A673 (cell line): ENCODE results near the gene EDAR. TPM values are rescaled to one million over a fixed set of nuclear protein-coding genes. Genes with fewer than 3 reads are reported as not detected.

ENCODE experiments used
- BruUV-seq: library from RNA; stranded (reverse); fragments of 400-500 nt; replicated peaks from 2 replicates; lab custom pipeline; 2021; lab: Mats Ljungman, UMichigan
- CTCF ChIA-PET: fragments of 300-600 bp; sonication (Branson Sonifier 250); formaldehyde crosslinking; loops from one replicate; lab custom pipeline; 2022; ENCODE audit warnings: antibody characterized with exemption; lab: Charles Lee
- POLR2A ChIA-PET: fragments of 300-600 bp; sonication (Branson Sonifier 250); formaldehyde crosslinking; loops from one replicate; lab custom pipeline; 2022; ENCODE audit warnings: antibody characterized with exemption; ENCODE audit not compliant: low non-redundant PET; lab: Charles Lee
- DNase-seq: peaks from one replicate; pipeline ENCODE4 v3.0.0-alpha.2; 2015; ENCODE audit warnings: low spot score
- H3K27ac ChIP-seq: fragments of 200-600 bp; sonication (generic); 2 replicates; pipeline ENCODE4 v1.5.1; 2016; ENCODE audit warnings: mixed run types, low read depth, mild to moderate bottlenecking, mixed read lengths, antibody characterized with exemption, low read length; ENCODE audit not compliant: poor library complexity, severe bottlenecking
- H3K27me3 ChIP-seq: fragments of 200-600 bp; sonication (generic); replicated peaks from 2 replicates; pipeline ENCODE4 v1.6.1; 2017; ENCODE audit warnings: mixed run types, low read depth, mild to moderate bottlenecking, mixed read lengths, antibody characterized with exemption, low read length; ENCODE audit not compliant: insufficient read depth, poor library complexity
- H3K36me3 ChIP-seq: fragments of 200-600 bp; sonication (generic); 2 replicates; pipeline ENCODE4 v1.6.1; 2016; ENCODE audit warnings: mixed run types, mild to moderate bottlenecking, mixed read lengths, antibody characterized with exemption, low read length; ENCODE audit not compliant: insufficient read depth, poor library complexity, severe bottlenecking
- H3K4me1 ChIP-seq: fragments of 200-600 bp; sonication (generic); 2 replicates; pipeline ENCODE4 v1.6.1; 2017; ENCODE audit warnings: mixed run types, mild to moderate bottlenecking, mixed read lengths, antibody characterized with exemption, low read length; ENCODE audit not compliant: insufficient read depth, poor library complexity, severe bottlenecking
- H3K4me3 ChIP-seq: fragments of 200-600 bp; sonication (generic); 2 replicates; pipeline ENCODE4 v1.5.1; 2016; ENCODE audit warnings: low read depth, mixed run types, mild to moderate bottlenecking, mixed read lengths, low read length; ENCODE audit not compliant: poor library complexity, severe bottlenecking
- H3K9me3 ChIP-seq: fragments of 200-600 bp; sonication (generic); 2 replicates; pipeline ENCODE4 v1.6.1; 2016; ENCODE audit warnings: mixed run types, low read depth, mild to moderate bottlenecking, mixed read lengths, antibody characterized with exemption, low read length; ENCODE audit not compliant: poor library complexity, severe bottlenecking
- CTCF ChIP-seq: fragments of 300-800, 200-600 bp; sonication (generic); conservative IDR thresholded peaks from 2 replicates; pipeline ENCODE4 v1.5.1; 2017; ENCODE audit warnings: low read depth, mild to moderate bottlenecking, antibody characterized with exemption, low read length, moderate library complexity, mixed read lengths
- EZH2 ChIP-seq: fragments of 200-600 bp; sonication (generic); IDR thresholded peaks from 2 replicates; pipeline ENCODE4 v1.6.1; 2017; ENCODE audit warnings: borderline replicate concordance, low read depth, mild to moderate bottlenecking, mixed read lengths, antibody characterized with exemption, low read length; ENCODE audit not compliant: poor library complexity, severe bottlenecking
- intact Hi-C: fragments of 100-400 bp; cut with micrococcal nuclease; formaldehyde crosslinking; loops from one replicate; pipeline ENCODE4 v1.10.0; 2022; ENCODE audit not compliant: unreplicated experiment
- total RNA-seq: library from RNA; stranded (reverse); gene quantifications from 2 replicates; pipeline ENCODE4 v1.2.3, GENCODE V29; 2021

The EDAR gene
- total RNA-seq, 1 experiment from 2014 or later: not detected

GRCh38 chr2:108983061-108983460 is 6.0 kb downstream of the EDAR start:
- TF ChIP-seq EZH2 (no peak), CTCF (no peak)
- CTCF ChIA-PET: no interaction called here
- POLR2A ChIA-PET: no interaction called here
- peaks cover 18% of the 10 kb centered on the region for H3K27me3 ChIP-seq
- H3K4me1 ChIP-seq: no peaks in the 10 kb centered on the region
- no peak for DNase-seq
- H3K9me3 ChIP-seq: no peaks in the 10 kb centered on the region
- BruUV-seq: no TSS peak
- intact Hi-C loops: no loop called here
- no peak overlapping the region for H3K4me3 ChIP-seq
- no peaks in the 10 kb centered on the region for H3K36me3 ChIP-seq
- no peak overlapping the region for H3K27ac ChIP-seq

GRCh38 chr2:108982259-108982679 is 6.8 kb downstream of the EDAR start:
- Histone ChIP-seq H3K27ac (no peak overlapping the region), H3K27me3 (peaks cover 14% of the 10 kb centered on the region), H3K36me3 (no peaks in the 10 kb centered on the region), H3K4me1 (no peaks in the 10 kb centered on the region), H3K4me3 (no peak overlapping the region), H3K9me3 (no peaks in the 10 kb centered on the region)
- ChIA-PET CTCF (no interaction called here), POLR2A (no interaction called here)
- intact Hi-C loops: no loop called here
- no TSS peak for BruUV-seq
- no peak for DNase-seq
- TF ChIP-seq EZH2 (no peak), CTCF (no peak)

GRCh38 chr2:108981846-108982245 is 7.2 kb downstream of the EDAR start:
- no TSS peak for BruUV-seq
- H3K36me3 ChIP-seq: no peaks in the 10 kb centered on the region
- TF ChIP-seq CTCF (no peak), EZH2 (no peak)
- intact Hi-C loops: no loop called here
- H3K27me3 ChIP-seq: peaks cover 14% of the 10 kb centered on the region
- no peak for DNase-seq
- no peak overlapping the region for H3K4me3 ChIP-seq
- H3K27ac ChIP-seq: no peak overlapping the region
- CTCF ChIA-PET: no interaction called here
- no peaks in the 10 kb centered on the region for H3K9me3 ChIP-seq
- POLR2A ChIA-PET: no interaction called here
- H3K4me1 ChIP-seq: no peaks in the 10 kb centered on the region
